ENCODE data around the gene KLHL18. TPM values are rescaled to one million over a fixed set of nuclear protein-coding genes. Genes with fewer than 3 reads are reported as not detected.

The KLHL18 gene
- polyA plus RNA-seq, 1 experiment = 17.4 TPM

DNA sequence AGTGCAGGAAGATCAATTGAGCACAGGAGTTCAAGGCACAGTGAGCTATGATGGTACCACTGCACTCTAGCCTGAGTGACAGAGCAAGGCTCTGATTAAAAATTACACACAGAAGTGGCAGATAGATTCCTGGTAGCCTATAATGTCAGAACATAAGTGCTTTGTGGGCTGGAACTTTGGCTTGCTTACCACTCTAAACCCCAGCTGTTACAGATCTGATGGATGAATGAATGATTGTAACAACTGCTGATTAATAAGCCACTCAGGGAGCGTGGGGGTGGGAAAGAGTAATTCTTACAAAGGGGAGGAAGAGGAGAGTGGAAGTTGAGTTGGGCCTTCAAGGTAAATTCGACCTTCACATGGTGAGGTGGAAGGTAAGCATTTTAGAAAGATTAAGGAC, 57.2 kb downstream of the KLHL18 start:
- DNase-seq (ENCODE audit: low read depth, low spot score) = no peak
- Histone ChIP-seq H3K27me3 (ENCODE audit: control insufficient read depth, insufficient read depth, low read length) (no peaks in the 10 kb centered on the region), H3K4me3 (ENCODE audit: low read depth, low read length) (no peak overlapping the region), H3K9me3 (ENCODE audit: control insufficient read depth, insufficient read depth, low read length) (no peaks in the 10 kb centered on the region), H3K27ac (ENCODE audit: low read depth, low read length) (no peak overlapping the region)
- POLR2A ChIA-PET = no interaction called here
- CTCF ChIA-PET = interaction anchor here (0.8 kb wide), 1 partner anchor 16 kb away, joined by 3 read pairs; no protein-coding TSS in a partner anchor
- TF ChIP-seq, protein P1, sequence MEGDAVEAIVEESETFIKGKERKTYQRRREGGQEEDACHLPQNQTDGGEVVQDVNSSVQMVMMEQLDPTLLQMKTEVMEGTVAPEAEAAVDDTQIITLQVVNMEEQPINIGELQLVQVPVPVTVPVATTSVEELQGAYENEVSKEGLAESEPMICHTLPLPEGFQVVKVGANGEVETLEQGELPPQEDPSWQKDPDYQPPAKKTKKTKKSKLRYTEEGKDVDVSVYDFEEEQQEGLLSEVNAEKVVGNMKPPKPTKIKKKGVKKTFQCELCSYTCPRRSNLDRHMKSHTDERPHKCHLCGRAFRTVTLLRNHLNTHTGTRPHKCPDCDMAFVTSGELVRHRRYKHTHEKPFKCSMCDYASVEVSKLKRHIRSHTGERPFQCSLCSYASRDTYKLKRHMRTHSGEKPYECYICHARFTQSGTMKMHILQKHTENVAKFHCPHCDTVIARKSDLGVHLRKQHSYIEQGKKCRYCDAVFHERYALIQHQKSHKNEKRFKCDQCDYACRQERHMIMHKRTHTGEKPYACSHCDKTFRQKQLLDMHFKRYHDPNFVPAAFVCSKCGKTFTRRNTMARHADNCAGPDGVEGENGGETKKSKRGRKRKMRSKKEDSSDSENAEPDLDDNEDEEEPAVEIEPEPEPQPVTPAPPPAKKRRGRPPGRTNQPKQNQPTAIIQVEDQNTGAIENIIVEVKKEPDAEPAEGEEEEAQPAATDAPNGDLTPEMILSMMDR (IDR thresholded peaks at IDR 0.05; ENCODE audit: low read depth, low read length) = no peak

DNA sequence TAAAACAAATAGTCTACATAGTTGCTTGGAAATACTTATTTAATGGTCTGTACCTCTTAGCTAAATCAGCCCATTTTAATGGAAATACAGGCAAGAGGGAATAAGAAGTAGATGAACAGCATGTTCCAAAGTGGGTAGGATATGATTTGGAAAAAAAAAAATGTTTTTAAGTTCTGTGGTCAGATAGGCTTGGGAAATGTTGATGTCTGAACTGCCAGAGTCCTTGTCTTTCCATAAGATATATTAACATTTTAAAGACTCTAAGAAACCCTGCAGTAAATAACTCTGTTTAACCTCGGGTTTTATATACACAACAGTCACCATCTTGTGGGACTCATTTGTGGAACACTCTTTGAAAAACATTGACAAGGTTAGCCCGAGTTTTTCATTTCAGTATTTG, 58.1 kb downstream of the KLHL18 start:
- DNase-seq (ENCODE audit: low read depth, low spot score) = no peak
- CTCF ChIA-PET = no interaction called here
- POLR2A ChIA-PET = no interaction called here

DNA sequence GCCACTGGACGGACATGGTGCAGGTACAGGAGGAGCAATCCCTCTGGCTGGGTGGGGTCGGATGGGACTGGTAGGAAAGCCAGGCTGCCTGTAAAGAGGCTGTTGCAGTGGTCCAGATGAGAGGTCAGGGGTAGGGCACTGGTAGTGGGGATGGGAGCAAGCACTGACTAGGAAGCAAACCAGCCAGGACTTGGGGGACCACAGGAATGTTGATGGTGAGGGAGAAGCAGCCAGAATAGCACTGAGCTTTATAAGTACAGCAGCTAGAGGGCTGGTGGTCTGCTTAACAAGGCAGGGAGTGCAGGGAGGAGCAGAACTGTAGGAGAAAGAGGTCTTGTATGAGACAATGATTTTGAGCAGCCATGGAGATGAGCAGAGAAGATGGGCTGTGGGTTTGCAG, 59.4 kb downstream of the KLHL18 start:
- ChIA-PET CTCF (no interaction called here), POLR2A (no interaction called here)
- Histone ChIP-seq H3K27ac (ENCODE audit: low read depth, low read length) (no peak overlapping the region), H3K27me3 (ENCODE audit: control insufficient read depth, insufficient read depth, low read length) (no peaks in the 10 kb centered on the region), H3K9me3 (ENCODE audit: control insufficient read depth, insufficient read depth, low read length) (no peaks in the 10 kb centered on the region), H3K4me3 (ENCODE audit: low read depth, low read length) (no peak overlapping the region)
- TF ChIP-seq, protein P1 (IDR thresholded peaks at IDR 0.05; ENCODE audit: low read depth, low read length) = no peak
- no peak for DNase-seq (ENCODE audit: low read depth, low spot score)

More for the DNA sequence above, 58.1 kb downstream of the KLHL18 start:
- no peak overlapping the region for H3K4me3 ChIP-seq (ENCODE audit: low read depth, low read length)
- no peak overlapping the region for H3K27ac ChIP-seq (ENCODE audit: low read depth, low read length)
- no peaks in the 10 kb centered on the region for H3K9me3 ChIP-seq (ENCODE audit: control insufficient read depth, insufficient read depth, low read length)
- H3K27me3 ChIP-seq (ENCODE audit: control insufficient read depth, insufficient read depth, low read length) = no peaks in the 10 kb centered on the region
- TF ChIP-seq, protein P1 (IDR thresholded peaks at IDR 0.05; ENCODE audit: low read depth, low read length) = no peak

DNA sequence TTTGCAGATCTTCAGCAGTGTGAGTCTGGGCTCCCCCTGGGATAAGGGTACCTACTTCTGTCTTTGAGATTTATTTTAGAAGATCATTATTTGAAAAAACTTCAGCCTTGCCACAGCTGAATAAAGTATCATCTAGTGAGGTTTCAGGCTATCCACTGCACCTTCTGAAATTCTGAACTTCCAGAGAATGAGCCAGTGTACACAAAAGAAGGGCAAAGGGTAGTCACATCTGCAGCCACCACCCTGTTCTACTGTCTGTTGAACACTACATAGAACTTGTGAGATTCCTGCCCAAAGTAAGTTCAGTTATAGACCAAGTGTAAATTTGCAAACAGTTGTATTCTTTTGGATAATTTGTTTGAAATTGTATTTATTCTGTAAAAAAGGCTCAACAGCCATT, 60.1 kb downstream of the KLHL18 start:
- H3K27ac ChIP-seq (ENCODE audit: low read depth, low read length) = no peak overlapping the region
- DNase-seq (ENCODE audit: low read depth, low spot score) = no peak
- CTCF ChIA-PET = no interaction called here
- TF ChIP-seq, protein P1 (IDR thresholded peaks at IDR 0.05; ENCODE audit: low read depth, low read length) = no peak
- POLR2A ChIA-PET = no interaction called here
- no peak overlapping the region for H3K4me3 ChIP-seq (ENCODE audit: low read depth, low read length)
- no peaks in the 10 kb centered on the region for H3K9me3 ChIP-seq (ENCODE audit: control insufficient read depth, insufficient read depth, low read length)
- no peaks in the 10 kb centered on the region for H3K27me3 ChIP-seq (ENCODE audit: control insufficient read depth, insufficient read depth, low read length)

DNA sequence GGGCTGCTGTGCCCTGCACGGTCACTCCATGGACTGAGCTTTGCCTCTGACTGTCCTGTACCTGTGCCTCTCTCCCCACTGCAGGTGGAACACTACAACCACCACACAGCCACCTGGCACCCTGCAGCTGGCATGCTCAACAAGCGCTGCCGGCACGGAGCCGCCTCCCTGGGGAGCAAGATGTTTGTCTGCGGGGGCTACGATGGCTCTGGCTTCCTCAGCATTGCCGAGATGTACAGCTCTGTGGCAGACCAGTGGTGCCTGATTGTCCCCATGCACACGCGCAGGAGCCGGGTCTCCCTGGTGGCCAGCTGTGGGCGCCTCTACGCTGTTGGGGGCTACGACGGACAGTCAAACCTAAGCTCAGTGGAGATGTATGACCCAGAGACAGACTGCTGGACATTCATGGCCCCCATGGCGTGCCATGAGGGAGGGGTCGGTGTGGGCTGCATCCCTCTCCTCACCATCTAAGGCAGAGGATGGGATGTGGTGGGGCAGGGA, 60.8 kb downstream of the KLHL18 start:
- no peak for DNase-seq (ENCODE audit: low read depth, low spot score)
- POLR2A ChIA-PET = no interaction called here
- CTCF ChIA-PET = interaction anchor here (0.5 kb wide), 1 partner anchor 141 kb away, joined by 3 read pairs; no protein-coding TSS in a partner anchor
- Histone ChIP-seq H3K27ac (ENCODE audit: low read depth, low read length) (no peak overlapping the region), H3K27me3 (ENCODE audit: control insufficient read depth, insufficient read depth, low read length) (no peaks in the 10 kb centered on the region), H3K9me3 (ENCODE audit: control insufficient read depth, insufficient read depth, low read length) (no peaks in the 10 kb centered on the region), H3K4me3 (ENCODE audit: low read depth, low read length) (no peak overlapping the region)
- TF ChIP-seq, protein P1 (IDR thresholded peaks at IDR 0.05; ENCODE audit: low read depth, low read length) = no peak

Data from AG04450 (cell line).